Measurements from ENCODE around the gene ERMP1.

The ERMP1 gene

DNA sequence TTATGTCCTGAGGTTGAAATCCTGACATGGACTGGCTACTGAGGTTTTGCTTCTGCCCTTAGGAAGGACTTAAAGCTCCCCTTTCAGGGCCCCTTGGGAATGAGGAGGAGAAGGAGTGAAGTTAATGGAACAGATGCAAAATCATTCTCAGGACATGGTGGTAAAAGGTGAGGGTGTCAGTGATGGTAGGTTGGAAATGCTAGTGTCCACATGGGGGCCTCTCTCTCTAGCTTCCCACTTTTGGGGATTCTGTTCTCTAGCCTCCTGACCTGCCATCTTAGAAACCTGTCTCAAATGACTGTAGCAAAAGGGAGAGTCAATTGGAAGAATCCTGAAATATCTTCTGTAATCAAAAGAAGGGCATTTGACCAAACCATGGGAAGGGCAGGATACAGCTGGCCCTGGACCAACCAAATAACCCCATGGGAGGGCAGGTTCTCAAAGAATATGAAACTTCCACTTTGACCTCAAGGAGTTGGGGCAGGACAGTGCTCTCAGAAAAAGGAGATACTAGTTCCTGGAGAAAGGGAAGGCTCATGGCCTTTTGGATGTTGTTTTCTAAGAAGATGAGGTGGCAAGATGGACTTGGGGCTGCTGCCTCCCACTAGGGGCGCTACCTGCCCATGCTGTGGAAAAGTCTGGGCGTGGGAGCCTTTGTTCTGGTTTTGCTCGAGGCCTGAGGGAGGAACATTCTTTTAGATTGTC, 36.5 kb upstream of the ERMP1 start:
- DNase-seq = no peak
- Histone ChIP-seq H3K27me3 (replicated peaks) (no peaks in the 10 kb centered on the region), H3K36me3 (replicated peaks) (no peaks in the 10 kb centered on the region), H3K4me3 (ENCODE audit: low read depth, low read length) (no peak overlapping the region), H3K27ac (no peak overlapping the region)
- TF ChIP-seq, protein P1, sequence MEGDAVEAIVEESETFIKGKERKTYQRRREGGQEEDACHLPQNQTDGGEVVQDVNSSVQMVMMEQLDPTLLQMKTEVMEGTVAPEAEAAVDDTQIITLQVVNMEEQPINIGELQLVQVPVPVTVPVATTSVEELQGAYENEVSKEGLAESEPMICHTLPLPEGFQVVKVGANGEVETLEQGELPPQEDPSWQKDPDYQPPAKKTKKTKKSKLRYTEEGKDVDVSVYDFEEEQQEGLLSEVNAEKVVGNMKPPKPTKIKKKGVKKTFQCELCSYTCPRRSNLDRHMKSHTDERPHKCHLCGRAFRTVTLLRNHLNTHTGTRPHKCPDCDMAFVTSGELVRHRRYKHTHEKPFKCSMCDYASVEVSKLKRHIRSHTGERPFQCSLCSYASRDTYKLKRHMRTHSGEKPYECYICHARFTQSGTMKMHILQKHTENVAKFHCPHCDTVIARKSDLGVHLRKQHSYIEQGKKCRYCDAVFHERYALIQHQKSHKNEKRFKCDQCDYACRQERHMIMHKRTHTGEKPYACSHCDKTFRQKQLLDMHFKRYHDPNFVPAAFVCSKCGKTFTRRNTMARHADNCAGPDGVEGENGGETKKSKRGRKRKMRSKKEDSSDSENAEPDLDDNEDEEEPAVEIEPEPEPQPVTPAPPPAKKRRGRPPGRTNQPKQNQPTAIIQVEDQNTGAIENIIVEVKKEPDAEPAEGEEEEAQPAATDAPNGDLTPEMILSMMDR (IDR thresholded peaks at IDR 0.05; ENCODE audit: low read depth, low read length, missing control alignments) = peak; percentile 63
- in situ Hi-C loops (cut with HindIII; ENCODE audit: low pct_ligation_motif_present, low sequenced_read_pairs) = no loop called here

DNA sequence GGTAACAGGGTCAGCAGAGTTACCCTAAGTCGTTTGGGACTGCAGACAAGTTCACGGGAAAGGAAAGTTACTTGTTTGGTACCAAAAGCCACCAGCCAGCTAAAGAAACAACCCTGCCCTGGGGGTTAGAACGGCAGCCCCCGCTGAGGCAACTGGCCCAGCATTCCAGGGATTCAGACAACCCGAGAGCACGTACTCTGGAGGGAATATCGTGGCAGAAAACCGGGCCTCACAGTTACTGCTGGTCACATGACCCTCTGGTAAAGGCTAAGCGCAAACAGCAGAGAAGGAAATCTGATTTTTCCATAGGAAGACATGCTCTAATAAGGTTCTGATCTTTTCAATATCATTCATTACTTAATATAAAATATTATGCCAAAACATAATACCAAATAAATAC, 35.3 kb upstream of the ERMP1 start:
- TF ChIP-seq, protein P1 (IDR thresholded peaks at IDR 0.05; ENCODE audit: low read depth, low read length, missing control alignments) = no peak
- in situ Hi-C loops (cut with HindIII; ENCODE audit: low pct_ligation_motif_present, low sequenced_read_pairs) = no loop called here

DNA sequence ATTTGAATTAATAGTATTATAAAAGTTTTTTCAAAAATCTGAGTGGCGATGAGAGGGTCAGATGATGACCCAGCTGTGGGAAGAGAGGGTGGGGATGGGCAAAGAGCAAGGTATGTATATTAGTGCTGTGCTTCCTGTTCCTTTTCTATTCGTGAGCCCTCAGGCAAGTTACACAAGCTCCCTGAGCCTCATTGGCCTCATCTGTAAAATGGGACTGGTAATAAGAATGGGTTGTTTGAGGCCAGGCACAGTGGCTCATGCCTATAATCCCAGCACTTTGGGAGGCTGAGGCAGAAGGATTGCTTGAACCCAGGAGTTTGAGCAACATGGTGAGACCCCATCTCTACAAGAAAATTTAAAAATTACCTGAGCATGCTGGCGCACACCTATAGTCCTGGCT, 33.8 kb upstream of the ERMP1 start:
- DNase-seq = no peak
- Histone ChIP-seq H3K27ac (no peak overlapping the region), H3K4me3 (ENCODE audit: low read depth, low read length) (no peak overlapping the region), H3K36me3 (replicated peaks) (no peaks in the 10 kb centered on the region), H3K27me3 (replicated peaks) (no peaks in the 10 kb centered on the region)
- in situ Hi-C loops (cut with HindIII; ENCODE audit: low pct_ligation_motif_present, low sequenced_read_pairs) = no loop called here
- TF ChIP-seq, protein P1 (IDR thresholded peaks at IDR 0.05; ENCODE audit: low read depth, low read length, missing control alignments) = no peak

More for the DNA sequence above, 35.3 kb upstream of the ERMP1 start:
- H3K4me3 ChIP-seq (ENCODE audit: low read depth, low read length) = no peak overlapping the region
- no peaks in the 10 kb centered on the region for H3K27me3 ChIP-seq (replicated peaks)
- no peak overlapping the region for H3K27ac ChIP-seq
- H3K36me3 ChIP-seq (replicated peaks) = no peaks in the 10 kb centered on the region
- DNase-seq = no peak

DNA sequence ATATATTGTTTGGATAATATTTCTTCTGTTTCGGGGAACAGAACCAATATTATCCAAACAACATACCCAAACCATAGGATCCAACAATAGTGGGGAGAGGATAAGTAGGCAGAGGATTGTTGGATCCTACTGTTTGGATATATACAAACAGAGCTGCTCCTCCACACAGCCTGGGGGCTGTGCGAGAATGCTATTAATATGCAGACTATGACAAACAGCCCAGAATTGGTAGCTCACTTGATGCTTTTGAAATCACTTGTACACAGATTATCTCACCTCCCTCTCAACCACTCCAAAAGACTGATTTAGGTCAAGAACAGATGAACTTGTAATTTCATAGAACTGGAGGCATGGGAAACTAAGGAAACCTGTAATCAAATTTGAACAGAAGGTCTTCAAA, 33.4 kb upstream of the ERMP1 start:
- Histone ChIP-seq H3K27ac (no peak overlapping the region), H3K36me3 (replicated peaks) (no peaks in the 10 kb centered on the region), H3K27me3 (replicated peaks) (no peaks in the 10 kb centered on the region), H3K4me3 (ENCODE audit: low read depth, low read length) (no peak overlapping the region)
- in situ Hi-C loops (cut with HindIII; ENCODE audit: low pct_ligation_motif_present, low sequenced_read_pairs) = no loop called here
- DNase-seq = no peak
- TF ChIP-seq, protein P1 (IDR thresholded peaks at IDR 0.05; ENCODE audit: low read depth, low read length, missing control alignments) = no peak

DNA sequence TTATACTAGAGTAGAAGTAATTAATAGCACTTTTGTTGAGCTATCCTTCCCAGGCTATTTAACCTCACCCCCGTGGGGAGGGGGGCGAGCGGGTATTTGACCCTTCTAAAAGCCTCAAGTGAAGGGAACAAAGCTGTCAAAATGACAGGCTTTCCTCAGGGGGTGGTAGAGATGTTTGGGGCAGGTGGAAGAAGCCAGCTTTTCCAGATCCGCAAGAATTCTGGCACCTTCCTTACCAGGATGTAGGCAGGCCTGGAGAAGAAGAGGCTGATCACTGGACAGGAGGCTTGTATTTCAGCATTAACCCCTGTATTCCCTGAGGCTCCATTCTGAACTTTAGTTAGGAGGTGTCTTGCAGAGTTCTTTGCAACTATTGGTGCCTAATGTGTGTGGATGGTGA, 31.5 kb upstream of the ERMP1 start:
- in situ Hi-C loops (cut with HindIII; ENCODE audit: low pct_ligation_motif_present, low sequenced_read_pairs) = no loop called here
- Histone ChIP-seq H3K27ac (no peak overlapping the region), H3K27me3 (replicated peaks) (no peaks in the 10 kb centered on the region), H3K36me3 (replicated peaks) (no peaks in the 10 kb centered on the region), H3K4me3 (ENCODE audit: low read depth, low read length) (no peak overlapping the region)
- TF ChIP-seq, protein P1 (IDR thresholded peaks at IDR 0.05; ENCODE audit: low read depth, low read length, missing control alignments) = no peak
- DNase-seq = no peak
